ENCODE results near the gene PECR.

DNA sequence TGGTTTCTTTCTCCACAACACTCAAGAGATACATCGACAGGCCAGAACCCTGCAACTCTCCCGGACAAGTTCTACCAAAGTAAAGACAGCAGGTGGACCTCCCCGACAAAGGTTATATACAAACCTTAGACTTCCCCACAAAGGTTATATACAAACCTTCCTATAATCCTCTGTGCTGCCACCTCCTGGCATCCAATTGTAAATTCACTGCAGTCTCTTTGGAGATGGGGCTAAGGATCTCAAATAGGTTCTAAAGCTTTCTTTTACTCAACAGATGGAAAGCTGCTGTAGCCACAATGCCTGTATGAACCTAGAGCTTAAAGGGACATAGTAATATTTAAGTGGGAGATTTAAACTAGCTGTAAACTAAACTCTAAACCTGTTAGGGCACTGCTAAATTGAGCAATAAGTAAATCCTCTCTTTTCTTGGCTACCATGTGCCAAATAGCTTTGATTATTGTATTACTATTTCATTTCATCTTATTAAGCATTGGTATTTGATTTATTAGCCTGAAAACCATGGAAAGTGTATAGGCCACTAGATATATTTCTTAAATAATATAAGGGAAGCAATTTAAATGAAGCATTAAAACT lies 58.5 kb downstream of the PECR start:
- no peak for TF ChIP-seq EZH2 (IDR thresholded peaks at IDR 0.05; ENCODE audit: borderline replicate concordance, insufficient read depth, low read depth, low read length, poor library complexity, severe bottlenecking)
- TF ChIP-seq, protein P1, sequence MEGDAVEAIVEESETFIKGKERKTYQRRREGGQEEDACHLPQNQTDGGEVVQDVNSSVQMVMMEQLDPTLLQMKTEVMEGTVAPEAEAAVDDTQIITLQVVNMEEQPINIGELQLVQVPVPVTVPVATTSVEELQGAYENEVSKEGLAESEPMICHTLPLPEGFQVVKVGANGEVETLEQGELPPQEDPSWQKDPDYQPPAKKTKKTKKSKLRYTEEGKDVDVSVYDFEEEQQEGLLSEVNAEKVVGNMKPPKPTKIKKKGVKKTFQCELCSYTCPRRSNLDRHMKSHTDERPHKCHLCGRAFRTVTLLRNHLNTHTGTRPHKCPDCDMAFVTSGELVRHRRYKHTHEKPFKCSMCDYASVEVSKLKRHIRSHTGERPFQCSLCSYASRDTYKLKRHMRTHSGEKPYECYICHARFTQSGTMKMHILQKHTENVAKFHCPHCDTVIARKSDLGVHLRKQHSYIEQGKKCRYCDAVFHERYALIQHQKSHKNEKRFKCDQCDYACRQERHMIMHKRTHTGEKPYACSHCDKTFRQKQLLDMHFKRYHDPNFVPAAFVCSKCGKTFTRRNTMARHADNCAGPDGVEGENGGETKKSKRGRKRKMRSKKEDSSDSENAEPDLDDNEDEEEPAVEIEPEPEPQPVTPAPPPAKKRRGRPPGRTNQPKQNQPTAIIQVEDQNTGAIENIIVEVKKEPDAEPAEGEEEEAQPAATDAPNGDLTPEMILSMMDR (IDR thresholded peaks at IDR 0.05) = peak; percentile 75

Measured in B cell (primary cell).